Astrocyte (in vitro differentiated cells and primary cell): ENCODE measurements around the gene SCIN. TPM values are rescaled to one million over a fixed set of nuclear protein-coding genes. Genes with fewer than 3 reads are reported as not detected.

ENCODE experiments used
- DNase-seq: peaks from one replicate; pipeline ENCODE4 v3.0.0-alpha.2; 2010; ENCODE audit warnings: low read depth
- FAIRE-seq: peaks from 2 replicates; lab custom pipeline; 2011; peaks lifted over from hg19 to GRCh38; lab: Jason Lieb, UNC
- H2AFZ ChIP-seq: 2 replicates; pipeline ENCODE4 v1.6.0; 2012; ENCODE audit warnings: low read depth, low read length, inconsistent platforms
- H3K27ac ChIP-seq: 2 replicates; pipeline ENCODE4 v1.5.1; 2011; ENCODE audit warnings: low read depth, low read length, inconsistent platforms
- H3K27me3 ChIP-seq: 2 replicates; pipeline ENCODE4 v1.6.0; 2011; ENCODE audit warnings: low read length, inconsistent platforms; ENCODE audit not compliant: insufficient read depth
- H3K36me3 ChIP-seq: 2 replicates; pipeline ENCODE4 v1.5.1; 2011; ENCODE audit warnings: low read length, inconsistent platforms; ENCODE audit not compliant: insufficient read depth
- H3K4me1 ChIP-seq: 2 replicates; pipeline ENCODE4 v1.5.1; 2011; ENCODE audit warnings: low read length, inconsistent platforms; ENCODE audit not compliant: insufficient read depth
- H3K4me2 ChIP-seq: 2 replicates; pipeline ENCODE4 v1.6.0; 2012; ENCODE audit warnings: low read length, inconsistent platforms
- H3K4me3 ChIP-seq: 2 replicates; pipeline ENCODE4 v1.5.1; 2011; ENCODE audit warnings: low read depth, mild to moderate bottlenecking, low read length, inconsistent platforms; ENCODE audit not compliant: insufficient read depth
- H3K79me2 ChIP-seq: 2 replicates; pipeline ENCODE4 v1.6.0; 2012; ENCODE audit warnings: mild to moderate bottlenecking, low read length, inconsistent platforms; ENCODE audit not compliant: insufficient read depth
- H3K9ac ChIP-seq: 2 replicates; pipeline ENCODE4 v1.6.0; 2012; ENCODE audit warnings: mild to moderate bottlenecking, low read length, inconsistent platforms
- H3K9me3 ChIP-seq: 2 replicates; pipeline ENCODE4 v1.5.1; 2012; ENCODE audit warnings: low read depth, mild to moderate bottlenecking, low read length, inconsistent platforms; ENCODE audit not compliant: insufficient read depth
- H4K20me1 ChIP-seq: 2 replicates; pipeline ENCODE4 v1.6.0; 2012; ENCODE audit warnings: low read length, inconsistent platforms; ENCODE audit not compliant: insufficient read depth
- H3K27ac Mint-ChIP-seq: one replicate; pipeline ENCODE4 v1.8.0; 2021; ENCODE audit warnings: mild to moderate bottlenecking, mixed read lengths; ENCODE audit not compliant: unreplicated experiment
- H3K27me3 Mint-ChIP-seq: one replicate; pipeline ENCODE4 v1.8.0; 2021; ENCODE audit warnings: low read depth, mixed read lengths; ENCODE audit not compliant: unreplicated experiment
- H3K36me3 Mint-ChIP-seq: one replicate; pipeline ENCODE4 v1.8.0; 2021; ENCODE audit warnings: low read depth, mixed read lengths; ENCODE audit not compliant: unreplicated experiment
- H3K4me1 Mint-ChIP-seq: one replicate; pipeline ENCODE4 v1.8.0; 2021; ENCODE audit warnings: low read depth, mixed read lengths; ENCODE audit not compliant: unreplicated experiment
- H3K4me3 Mint-ChIP-seq: one replicate; pipeline ENCODE4 v1.8.0; 2021; ENCODE audit warnings: mild to moderate bottlenecking, moderate library complexity, mixed read lengths; ENCODE audit not compliant: unreplicated experiment
- H3K9me3 Mint-ChIP-seq: one replicate; pipeline ENCODE4 v1.8.0; 2021; ENCODE audit warnings: mild to moderate bottlenecking, mixed read lengths; ENCODE audit not compliant: unreplicated experiment
- CTCF ChIP-seq: IDR thresholded peaks from 2 replicates; pipeline ENCODE4 v1.5.1; 2011; ENCODE audit warnings: low read depth, mild to moderate bottlenecking, inconsistent platforms, low read length, moderate library complexity; ENCODE audit not compliant: insufficient read depth
- EZH2 ChIP-seq: IDR thresholded peaks from 2 replicates; pipeline ENCODE4 v1.6.1; 2012; ENCODE audit warnings: mild to moderate bottlenecking, low read length, inconsistent platforms; ENCODE audit not compliant: insufficient read depth
- total RNA-seq: library from RNA; stranded (reverse); gene quantifications from 2 replicates; pipeline ENCODE4 v1.2.1, GENCODE V29; 2021

SCIN gene
- total RNA-seq, 1 donor from 2014 or later = 0.27 TPM

- H3K36me3 ChIP-seq = no peaks in the 10 kb centered on the region
- no peak overlapping the region for H3K9ac ChIP-seq
- peaks cover 9% of the 10 kb centered on the region for H3K27me3 ChIP-seq
- Mint-ChIP-seq H3K27me3 (no peaks in the 10 kb centered on the region), H3K9me3 (no peaks in the 10 kb centered on the region), H3K4me3 (no peak overlapping the region), H3K36me3 (no peaks in the 10 kb centered on the region), H3K4me1 (peaks cover 5% of the 10 kb centered on the region), H3K27ac (no peak overlapping the region)
- no peak overlapping the region for H2AFZ ChIP-seq
- H3K4me2 ChIP-seq = no peak overlapping the region
- no peak for FAIRE-seq
- H3K9me3 ChIP-seq = no peaks in the 10 kb centered on the region
- H3K27ac ChIP-seq = no peak overlapping the region
- no peak for DNase-seq
- no peaks in the 10 kb centered on the region for H4K20me1 ChIP-seq
- no peak overlapping the region for H3K4me3 ChIP-seq
- TF ChIP-seq CTCF (no peak), EZH2 (no peak)
- H3K4me1 ChIP-seq = no peaks in the 10 kb centered on the region
- H3K79me2 ChIP-seq = no peaks in the 10 kb centered on the region
Measured at GRCh38 chr7:12637328-12637727, 66.8 kb downstream of the SCIN start.

GRCh38 chr7:12637819-12638592, 67.5 kb downstream of the SCIN start:
- Mint-ChIP-seq H3K9me3 (no peaks in the 10 kb centered on the region), H3K27me3 (no peaks in the 10 kb centered on the region), H3K4me3 (no peak overlapping the region), H3K4me1 (peaks cover 5% of the 10 kb centered on the region), H3K27ac (no peak overlapping the region), H3K36me3 (no peaks in the 10 kb centered on the region)
- Histone ChIP-seq H3K27ac (no peak overlapping the region), H3K9me3 (no peaks in the 10 kb centered on the region), H2AFZ (peak overlapping the region; percentile 38), H3K36me3 (no peaks in the 10 kb centered on the region), H3K9ac (no peak overlapping the region), H3K27me3 (peaks cover 9% of the 10 kb centered on the region), H3K4me3 (no peak overlapping the region), H3K79me2 (no peaks in the 10 kb centered on the region), H4K20me1 (no peaks in the 10 kb centered on the region), H3K4me2 (no peak overlapping the region), H3K4me1 (no peaks in the 10 kb centered on the region)
- TF ChIP-seq CTCF (no peak), EZH2 (no peak)
- DNase-seq (no peak), FAIRE-seq (no peak)

GRCh38 chr7:12638851-12639456, 68.4 kb downstream of the SCIN start:
- DNase-seq (peak; percentile 25), FAIRE-seq (peak; percentile 81)
- Histone ChIP-seq H3K4me3 (no peak overlapping the region), H3K27ac (no peak overlapping the region), H3K27me3 (peaks cover 9% of the 10 kb centered on the region), H3K79me2 (no peaks in the 10 kb centered on the region), H3K9me3 (no peaks in the 10 kb centered on the region), H2AFZ (no peak overlapping the region), H3K9ac (no peak overlapping the region), H4K20me1 (no peaks in the 10 kb centered on the region), H3K4me2 (no peak overlapping the region), H3K36me3 (no peaks in the 10 kb centered on the region), H3K4me1 (peaks cover 4% of the 10 kb centered on the region)
- no peak for TF ChIP-seq EZH2
- peak; percentile 51 for TF ChIP-seq CTCF
- Mint-ChIP-seq H3K4me1 (peaks cover 5% of the 10 kb centered on the region), H3K4me3 (no peak overlapping the region), H3K27me3 (no peaks in the 10 kb centered on the region), H3K27ac (no peak overlapping the region), H3K9me3 (no peaks in the 10 kb centered on the region), H3K36me3 (no peaks in the 10 kb centered on the region)
